Cardiac muscle cell (in vitro differentiated cells and primary cell): ENCODE data around the gene CYS1. TPM values are rescaled to one million over a fixed set of nuclear protein-coding genes. Genes with fewer than 3 reads are reported as not detected.
A peak's percentile ranks its signal among the peaks of the same experiment; 100 is the strongest.
"Not testable (repeated sequence)": the region's sequence is repeated elsewhere in the genome, so short reads cannot be mapped to it uniquely, and the experiment has no call there.

Experiments
- DNase-seq, 2 donors: peaks; one replicate each; pipeline versions ENCODE4 v3.0.0 to v3.0.0-alpha.2; 2010 to 2017; ENCODE audit warnings: low read depth in 1 of 2, low spot score in 1 of 2
- H3K27ac ChIP-seq: fragments of 200-600 bp; sonication (generic); 2 replicates; pipeline ENCODE4 v1.5.1; 2016
- H3K27me3 ChIP-seq: fragments of 200-600 bp; sonication (generic); 2 replicates; pipeline ENCODE4 v1.6.0; 2016; ENCODE audit warnings: control low read depth
- H3K36me3 ChIP-seq: fragments of 200-600 bp; sonication (generic); 2 replicates; pipeline ENCODE4 v1.5.1; 2016; ENCODE audit warnings: control low read depth
- H3K4me1 ChIP-seq: fragments of 200-600 bp; sonication (generic); 2 replicates; pipeline ENCODE4 v1.8.1; 2017; ENCODE audit warnings: low read depth, mild to moderate bottlenecking, mixed run types
- H3K4me3 ChIP-seq: fragments of 200-600 bp; sonication (generic); 2 replicates; pipeline ENCODE4 v1.5.1; 2016; ENCODE audit warnings: mild to moderate bottlenecking
- H3K9me3 ChIP-seq: fragments of 200-600 bp; sonication (generic); 2 replicates; pipeline ENCODE4 v1.5.1; 2017; ENCODE audit warnings: low read depth, mild to moderate bottlenecking, control low read depth
- CTCF ChIP-seq: IDR thresholded peaks from 2 replicates; pipeline ENCODE4 v1.5.1; 2012; ENCODE audit warnings: low read depth, mild to moderate bottlenecking, low read length
- polyA plus RNA-seq: library from polyadenylated mRNA; unstranded; fragments of >200 nt; fragmentation: Nextera tagmentation; extraction: Ambion mirVana; gene quantifications from 2 replicates; pipeline ENCODE4 v1.2.1, GENCODE V29; 2016
- total RNA-seq: library from RNA; depleted of rRNA; stranded (reverse); fragments of >200 nt; gene quantifications from 2 replicates; pipeline ENCODE4 v1.2.3, GENCODE V29; 2016

Gene CYS1
- total and polyA plus RNA-seq, 2 experiments from 2014 or later: 0.89 to 1.1 TPM

DNA sequence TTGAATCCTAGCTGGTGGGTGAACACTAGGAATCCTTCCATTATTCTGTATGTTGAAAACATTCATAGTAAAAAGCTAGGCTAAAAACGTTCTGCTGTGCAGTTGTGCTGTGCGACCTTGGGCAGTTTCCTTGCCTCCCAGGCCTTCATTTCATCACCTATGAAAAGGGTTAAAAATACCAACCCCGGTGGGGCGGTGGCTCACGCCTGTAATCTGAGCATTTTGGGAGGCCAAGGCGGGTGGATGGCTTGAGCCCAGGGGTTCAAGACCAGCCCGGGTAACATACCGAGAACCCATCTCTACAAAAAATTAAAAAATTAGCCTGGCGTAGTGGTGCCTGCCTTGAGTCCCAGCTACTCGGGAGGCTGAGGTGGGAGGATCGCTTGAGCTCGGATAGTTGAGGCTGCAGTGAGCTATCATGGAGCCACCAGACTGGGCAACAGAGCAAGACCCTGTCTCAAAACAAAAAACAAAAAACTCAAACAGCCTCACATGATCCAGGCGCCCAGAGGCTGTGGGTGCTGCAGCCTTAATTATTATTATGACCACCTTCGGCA lies 39.5 kb upstream of the CYS1 start:
- Histone ChIP-seq H3K36me3 (no peaks in the 10 kb centered on the region), H3K27me3 (peaks cover 5% of the 10 kb centered on the region), H3K4me3 (no peak overlapping the region), H3K9me3 (no peaks in the 10 kb centered on the region), H3K4me1 (no peaks in the 10 kb centered on the region), H3K27ac (peak overlapping the region; percentile 45)
- no peak for TF ChIP-seq CTCF
- DNase-seq: no peak

DNA sequence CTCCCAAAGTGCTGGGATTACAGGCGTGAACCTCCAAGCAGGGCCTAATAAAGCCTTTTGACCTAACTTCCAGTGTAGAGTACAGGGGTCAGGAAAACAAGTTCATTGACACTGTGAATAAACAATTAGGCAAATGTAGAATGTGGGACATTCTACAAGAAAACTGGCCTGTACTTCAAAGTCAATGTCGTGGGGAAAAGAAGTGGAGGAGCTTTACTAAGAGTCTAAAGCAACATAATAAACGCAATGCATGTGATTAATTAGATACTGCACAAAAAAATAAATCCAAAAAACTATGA lies 38.8 kb upstream of the CYS1 start:
- Histone ChIP-seq H3K9me3 (no peaks in the 10 kb centered on the region), H3K4me3 (no peak overlapping the region), H3K36me3 (no peaks in the 10 kb centered on the region), H3K27ac (no peak overlapping the region), H3K27me3 (peaks cover 5% of the 10 kb centered on the region), H3K4me1 (no peaks in the 10 kb centered on the region)
- DNase-seq: no peak
- no peak for TF ChIP-seq CTCF

DNA sequence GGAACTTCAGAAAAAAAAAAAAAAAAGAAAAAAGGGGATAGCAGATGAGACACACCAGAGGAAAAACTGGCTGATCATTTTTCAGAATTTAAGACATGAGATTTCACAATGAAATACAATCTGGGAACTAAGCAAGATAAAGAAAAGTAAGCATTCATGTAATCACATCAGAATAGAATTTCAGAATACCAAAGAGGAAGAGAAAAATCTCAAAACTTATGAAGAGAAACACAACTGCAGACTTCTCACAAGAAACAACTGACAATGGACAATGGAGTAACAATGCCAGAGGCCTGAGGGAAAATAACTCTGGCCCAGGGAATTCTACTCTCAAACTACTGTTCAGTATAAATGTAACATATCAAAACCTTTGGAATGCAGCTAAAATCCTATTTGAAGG lies 29.1 kb upstream of the CYS1 start:
- no peaks in the 10 kb centered on the region for H3K9me3 ChIP-seq
- no peak for TF ChIP-seq CTCF
- H3K36me3 ChIP-seq: no peaks in the 10 kb centered on the region
- no peaks in the 10 kb centered on the region for H3K4me1 ChIP-seq
- peak in 1 of 2 donors; percentile 20 for DNase-seq
- no peaks in the 10 kb centered on the region for H3K27me3 ChIP-seq
- H3K4me3 ChIP-seq: no peak overlapping the region
- no peak overlapping the region for H3K27ac ChIP-seq

DNA sequence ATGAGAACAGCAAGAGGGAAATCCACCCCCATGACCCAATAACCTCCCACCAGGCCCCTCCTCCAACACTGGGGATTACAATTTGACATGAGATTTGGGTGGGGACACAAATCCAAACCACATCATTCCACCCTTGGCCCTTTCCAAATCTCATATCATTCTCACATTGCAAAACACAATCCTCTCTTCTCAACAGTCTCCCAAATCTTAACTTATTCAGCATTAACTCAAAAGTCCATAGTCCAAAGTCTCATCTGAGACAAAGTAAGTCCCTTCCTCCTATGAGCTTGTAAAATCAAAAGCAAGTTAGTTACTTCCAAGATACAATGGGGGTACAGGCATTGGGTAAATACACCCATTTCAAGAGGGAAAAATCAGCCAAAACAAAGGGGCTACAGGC lies 24.7 kb upstream of the CYS1 start:
- H3K4me1 ChIP-seq, DNase-seq, H3K4me3 ChIP-seq: not testable (repeated sequence)

DNA sequence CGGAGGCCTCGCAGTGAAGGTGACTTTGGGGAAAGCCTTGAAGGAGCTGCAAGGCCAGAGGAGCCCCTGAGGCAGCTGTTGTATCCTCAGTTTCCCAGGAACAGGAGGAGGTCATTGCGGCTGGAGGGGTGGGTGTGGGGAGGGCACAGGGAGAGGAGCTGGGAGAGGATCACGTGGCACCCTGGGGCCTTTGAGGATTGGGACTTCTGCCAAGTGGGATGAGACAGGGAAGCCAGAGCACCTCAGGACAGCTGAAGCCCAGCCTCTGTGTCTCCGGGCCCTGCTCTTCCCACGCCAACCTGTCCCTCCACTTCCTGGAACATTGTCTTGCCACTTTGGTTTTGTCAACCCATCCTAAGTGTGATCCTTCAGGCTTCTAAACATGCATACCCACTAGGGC lies 23.0 kb upstream of the CYS1 start:
- no peaks in the 10 kb centered on the region for H3K27me3 ChIP-seq
- no peaks in the 10 kb centered on the region for H3K4me1 ChIP-seq
- no peaks in the 10 kb centered on the region for H3K9me3 ChIP-seq
- H3K36me3 ChIP-seq: no peaks in the 10 kb centered on the region
- DNase-seq: no peak
- no peak overlapping the region for H3K4me3 ChIP-seq
- no peak overlapping the region for H3K27ac ChIP-seq
- no peak for TF ChIP-seq CTCF

More for the DNA sequence above, 24.7 kb upstream of the CYS1 start:
- not testable (repeated sequence) for H3K27me3 ChIP-seq, H3K27ac ChIP-seq, H3K36me3 ChIP-seq, H3K9me3 ChIP-seq

- TF ChIP-seq CTCF: no peak
- no peaks in the 10 kb centered on the region for H3K9me3 ChIP-seq
- H3K4me3 ChIP-seq: no peak overlapping the region
- DNase-seq: no peak
- H3K36me3 ChIP-seq: no peaks in the 10 kb centered on the region
- H3K4me1 ChIP-seq: no peaks in the 10 kb centered on the region
- no peaks in the 10 kb centered on the region for H3K27me3 ChIP-seq
- H3K27ac ChIP-seq: no peak overlapping the region
These were observed 21.3 kb upstream of the CYS1 start for GRCh38 chr2:10101491-10101890.
